HG03460 (cell line): ENCODE results near the gene USP14.

ENCODE experiments used
- ATAC-seq: cut with Tn5 transposase; IDR thresholded peaks from one replicate; pipeline ENCODE4 v1.9.1; 2021; ENCODE audit not compliant: unreplicated experiment

USP14 gene

GRCh38 chr18:225745-226144, 67.4 kb downstream of the USP14 start:
- ATAC-seq = no peak

- ATAC-seq = no peak
Observed at GRCh38 chr18:227374-227773, 69.0 kb downstream of the USP14 start.

GRCh38 chr18:227902-228301, 69.5 kb downstream of the USP14 start:
- no peak for ATAC-seq

GRCh38 chr18:228586-228985, 70.2 kb downstream of the USP14 start:
- ATAC-seq = no peak

- ATAC-seq = no peak
Observed at GRCh38 chr18:231563-231962, 73.2 kb downstream of the USP14 start.

- no peak for ATAC-seq
Observed at GRCh38 chr18:240175-240574, 81.8 kb downstream of the USP14 start.

GRCh38 chr18:245282-245847, 87.0 kb downstream of the USP14 start:
- ATAC-seq = no peak

- no peak for ATAC-seq
Observed at GRCh38 chr18:248053-248452, 89.7 kb downstream of the USP14 start.

- ATAC-seq = no peak
Observed at GRCh38 chr18:250685-251084, 92.3 kb downstream of the USP14 start.

GRCh38 chr18:251572-251971, 93.2 kb downstream of the USP14 start:
- no peak for ATAC-seq

- ATAC-seq = no peak
Observed at GRCh38 chr18:253121-253520, 94.8 kb downstream of the USP14 start.

- no peak for ATAC-seq
Observed at GRCh38 chr18:255171-255570, 96.8 kb downstream of the USP14 start.

- no peak for ATAC-seq
Observed at GRCh38 chr18:260547-260946, 102.2 kb downstream of the USP14 start.

GRCh38 chr18:261398-262073, 103.2 kb downstream of the USP14 start:
- ATAC-seq = no peak
